Gastrocnemius medialis (tissue), 4 donors: ENCODE measurements around the gene DFFA.

Experiments
- POLR2A ChIP-seq, 2 donors: fragments of 450-650 bp; IDR thresholded peaks; one replicate each; pipeline ENCODE4 v1.6.1; 2017; ENCODE audit warnings: antibody characterized with exemption in 2 of 2, mild to moderate bottlenecking in 2 of 2, moderate library complexity in 2 of 2
- TF ChIP-seq, protein P1 (sequence below), 5 experiments: fragments of 450-650 bp in 3 of 5; fragments of 200-600 bp in 2 of 5; sonication (generic) in 2 of 5; IDR thresholded peaks in 4 of 5; conservative IDR thresholded peaks in 1 of 5; 1 replicate in 4 of 5; 2 replicates in 1 of 5; pipeline ENCODE4 v1.5.1; 2016 to 2019; ENCODE audit warnings: antibody characterized with exemption in 5 of 5, mild to moderate bottlenecking in 3 of 5, moderate library complexity in 3 of 5

DNA sequence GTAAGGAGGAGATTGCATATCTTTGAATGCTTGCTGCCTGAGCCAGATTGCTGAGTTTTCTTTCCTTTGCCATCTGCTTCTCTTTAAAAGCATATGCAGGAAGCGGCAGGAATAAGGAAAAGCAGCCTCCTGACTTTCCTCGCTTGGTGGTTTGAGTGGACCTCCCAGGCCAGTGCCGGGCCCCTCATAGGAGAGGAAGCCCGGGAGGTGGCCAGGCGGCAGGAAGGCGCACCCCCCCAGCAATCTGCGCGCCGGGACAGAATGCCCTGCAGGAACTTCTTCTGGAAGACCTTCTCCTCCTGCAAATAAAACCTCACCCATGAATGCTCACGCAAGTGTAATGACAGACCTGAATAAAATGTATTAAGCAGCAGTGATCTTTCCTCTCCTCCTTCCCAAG, 21.0 kb downstream of the DFFA start:
- TF ChIP-seq, protein P1, sequence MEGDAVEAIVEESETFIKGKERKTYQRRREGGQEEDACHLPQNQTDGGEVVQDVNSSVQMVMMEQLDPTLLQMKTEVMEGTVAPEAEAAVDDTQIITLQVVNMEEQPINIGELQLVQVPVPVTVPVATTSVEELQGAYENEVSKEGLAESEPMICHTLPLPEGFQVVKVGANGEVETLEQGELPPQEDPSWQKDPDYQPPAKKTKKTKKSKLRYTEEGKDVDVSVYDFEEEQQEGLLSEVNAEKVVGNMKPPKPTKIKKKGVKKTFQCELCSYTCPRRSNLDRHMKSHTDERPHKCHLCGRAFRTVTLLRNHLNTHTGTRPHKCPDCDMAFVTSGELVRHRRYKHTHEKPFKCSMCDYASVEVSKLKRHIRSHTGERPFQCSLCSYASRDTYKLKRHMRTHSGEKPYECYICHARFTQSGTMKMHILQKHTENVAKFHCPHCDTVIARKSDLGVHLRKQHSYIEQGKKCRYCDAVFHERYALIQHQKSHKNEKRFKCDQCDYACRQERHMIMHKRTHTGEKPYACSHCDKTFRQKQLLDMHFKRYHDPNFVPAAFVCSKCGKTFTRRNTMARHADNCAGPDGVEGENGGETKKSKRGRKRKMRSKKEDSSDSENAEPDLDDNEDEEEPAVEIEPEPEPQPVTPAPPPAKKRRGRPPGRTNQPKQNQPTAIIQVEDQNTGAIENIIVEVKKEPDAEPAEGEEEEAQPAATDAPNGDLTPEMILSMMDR (IDR thresholded peaks at IDR 0.05 in 4 of 5, conservative IDR thresholded peaks at IDR 0.05 in 1 of 5), result no peak
- no peak for TF ChIP-seq POLR2A (IDR thresholded peaks at IDR 0.05)
